Urothelium cell line (cell line): ENCODE data around the gene PVR.
"Not testable (repeated sequence)": the region's sequence is repeated elsewhere in the genome, so short reads cannot be mapped to it uniquely, and the experiment has no call there.

Source experiments
- DNase-seq: peaks from one replicate; pipeline ENCODE4 v3.0.0; 2011; ENCODE audit warnings: low spot score, mixed read lengths
- FAIRE-seq: peaks from 2 replicates; lab custom pipeline; 2011; peaks lifted over from hg19 to GRCh38; lab: Jason Lieb, UNC

The PVR gene

DNA sequence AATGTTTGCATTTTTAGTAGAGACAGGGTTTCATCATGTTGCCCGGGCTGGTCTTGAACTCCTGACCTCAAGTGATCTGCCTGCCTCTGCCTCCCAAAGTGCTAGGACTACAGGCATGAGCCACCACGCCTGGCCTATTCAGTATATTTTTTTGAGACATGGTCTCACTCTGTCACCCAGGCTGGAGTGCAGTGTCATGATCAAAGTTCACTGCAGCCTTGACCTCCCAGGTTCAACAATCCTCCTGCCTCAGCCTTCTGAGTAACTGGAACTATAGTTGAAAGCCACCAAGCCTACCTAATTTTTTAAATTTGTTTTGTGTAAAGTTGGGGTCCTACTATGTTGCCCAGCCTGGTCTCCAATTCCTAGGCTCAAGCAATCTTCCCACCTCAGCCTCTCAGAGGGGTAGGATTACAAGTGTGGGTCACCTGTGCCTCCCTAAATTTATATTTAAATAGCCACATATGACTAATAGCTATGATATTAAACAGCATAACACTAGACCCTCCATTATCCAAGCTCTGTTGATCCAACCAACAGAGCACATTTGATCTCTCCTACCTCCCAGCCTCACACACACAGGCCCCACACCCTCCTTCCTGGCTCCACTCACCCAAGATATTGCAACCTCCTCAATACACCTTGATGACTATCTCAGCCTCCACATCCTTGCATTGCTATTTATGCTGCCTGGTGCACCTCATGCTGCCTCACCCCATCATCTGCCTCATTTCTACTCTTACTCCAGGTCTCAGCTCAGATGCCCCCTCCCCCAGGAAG, 25.5 kb downstream of the PVR start:
- FAIRE-seq (no peak), DNase-seq (no peak)

DNA sequence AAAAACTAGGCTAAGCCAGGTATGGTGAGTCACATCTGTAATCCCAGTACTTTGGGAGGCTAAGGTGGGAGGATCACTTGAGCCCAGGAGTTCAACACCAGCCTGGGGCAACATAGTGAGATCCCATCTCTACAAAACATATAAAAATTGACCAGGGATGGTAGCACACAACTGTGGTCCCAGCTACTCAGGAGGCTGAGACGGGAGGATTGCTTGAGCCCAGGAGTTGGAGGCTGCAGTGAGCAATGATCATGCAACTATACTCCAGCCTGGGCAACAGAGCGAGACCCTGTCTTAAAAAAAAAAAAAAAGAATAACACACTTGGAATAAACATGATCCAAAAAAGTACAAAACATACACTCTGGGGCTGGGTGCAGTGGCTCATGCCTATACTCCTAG, 26.3 kb downstream of the PVR start:
- not testable (repeated sequence) for DNase-seq, FAIRE-seq

DNA sequence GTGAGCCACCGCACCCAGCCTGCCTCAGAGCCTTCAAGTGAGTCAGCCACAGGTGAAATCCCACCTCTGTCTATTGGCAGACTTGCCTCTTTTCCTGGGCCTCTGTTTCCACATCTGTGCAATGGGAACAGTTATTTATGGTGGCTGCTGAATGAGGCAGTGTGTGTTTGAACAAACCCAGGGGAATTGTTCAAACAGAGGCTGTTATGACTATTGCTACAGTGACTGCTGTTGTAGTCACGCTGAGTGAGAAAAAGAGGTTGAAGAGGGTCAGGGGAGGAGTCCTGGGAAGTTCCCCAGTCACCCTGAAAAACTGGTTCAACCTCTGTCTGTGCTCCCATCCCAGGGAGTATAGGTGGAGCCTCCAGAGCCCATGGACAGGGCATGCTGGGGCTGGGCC, 27.7 kb downstream of the PVR start, which contains the start of gene CEACAM19:
TSS of gene CEACAM19 (plus strand) at position 83 of the 400 bp plus-strand sequence. CDS start 450 bp downstream, outside the sequence.
- FAIRE-seq (no peak), DNase-seq (no peak)

DNA sequence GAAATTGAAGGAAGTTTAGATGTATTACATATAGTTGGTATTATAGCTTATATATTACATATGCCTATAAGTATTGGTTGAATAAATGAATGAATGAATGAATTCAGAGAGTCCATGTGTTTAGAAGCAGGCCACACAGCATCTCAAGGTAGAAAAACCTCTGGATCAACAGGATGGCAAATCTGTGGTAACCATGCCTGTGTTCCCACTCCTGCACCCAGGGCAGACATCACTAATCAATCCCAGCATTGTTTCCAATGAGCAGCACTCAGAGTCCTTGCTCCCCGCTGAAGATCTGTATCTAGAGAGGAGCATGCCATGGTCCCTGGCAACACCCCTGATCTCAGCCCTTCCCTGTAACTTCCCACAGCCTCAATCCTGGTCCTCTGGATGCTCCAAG, 28.5 kb downstream of the PVR start:
- DNase-seq, result no peak
- FAIRE-seq, result no peak

DNA sequence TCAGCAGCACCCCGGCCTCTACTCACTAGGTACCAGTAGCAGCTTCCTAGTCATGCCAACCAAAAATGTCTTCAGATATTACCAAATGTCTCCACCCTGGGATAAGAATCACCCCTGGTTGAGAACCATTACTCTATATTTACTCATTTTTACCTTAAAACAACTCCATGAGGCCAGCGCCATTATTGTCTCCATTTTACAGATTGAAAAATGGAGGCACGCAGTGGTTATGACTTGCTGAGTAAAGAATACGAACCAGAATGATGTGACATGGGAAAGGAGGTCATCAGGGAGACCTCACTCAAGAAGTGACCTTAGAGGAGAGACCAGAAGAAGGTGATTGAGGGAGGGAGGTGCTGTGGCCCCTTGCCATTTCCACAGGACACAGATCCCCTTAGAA, 29.8 kb downstream of the PVR start:
- no peak for FAIRE-seq
- no peak for DNase-seq

DNA sequence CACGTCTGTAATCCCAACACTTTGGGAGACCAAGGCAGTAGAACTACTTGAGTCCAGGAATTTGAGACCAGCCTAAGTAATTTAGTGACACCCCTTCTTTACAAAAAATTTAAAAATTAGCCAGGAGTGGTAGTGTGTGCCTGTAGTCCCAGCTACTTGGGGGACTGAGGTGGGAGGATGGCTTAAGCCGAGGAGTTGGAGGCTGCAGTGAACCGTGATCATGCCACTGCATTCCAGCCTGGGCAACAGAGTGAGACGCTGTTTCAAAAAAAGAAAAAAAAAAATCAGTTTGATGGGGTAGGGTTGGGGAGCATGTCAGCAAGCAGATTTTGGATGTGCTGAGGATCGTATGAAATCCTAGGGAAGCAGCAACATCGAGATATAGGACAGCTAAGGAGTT, 31.8 kb downstream of the PVR start:
- DNase-seq, result no peak
- no peak for FAIRE-seq

DNA sequence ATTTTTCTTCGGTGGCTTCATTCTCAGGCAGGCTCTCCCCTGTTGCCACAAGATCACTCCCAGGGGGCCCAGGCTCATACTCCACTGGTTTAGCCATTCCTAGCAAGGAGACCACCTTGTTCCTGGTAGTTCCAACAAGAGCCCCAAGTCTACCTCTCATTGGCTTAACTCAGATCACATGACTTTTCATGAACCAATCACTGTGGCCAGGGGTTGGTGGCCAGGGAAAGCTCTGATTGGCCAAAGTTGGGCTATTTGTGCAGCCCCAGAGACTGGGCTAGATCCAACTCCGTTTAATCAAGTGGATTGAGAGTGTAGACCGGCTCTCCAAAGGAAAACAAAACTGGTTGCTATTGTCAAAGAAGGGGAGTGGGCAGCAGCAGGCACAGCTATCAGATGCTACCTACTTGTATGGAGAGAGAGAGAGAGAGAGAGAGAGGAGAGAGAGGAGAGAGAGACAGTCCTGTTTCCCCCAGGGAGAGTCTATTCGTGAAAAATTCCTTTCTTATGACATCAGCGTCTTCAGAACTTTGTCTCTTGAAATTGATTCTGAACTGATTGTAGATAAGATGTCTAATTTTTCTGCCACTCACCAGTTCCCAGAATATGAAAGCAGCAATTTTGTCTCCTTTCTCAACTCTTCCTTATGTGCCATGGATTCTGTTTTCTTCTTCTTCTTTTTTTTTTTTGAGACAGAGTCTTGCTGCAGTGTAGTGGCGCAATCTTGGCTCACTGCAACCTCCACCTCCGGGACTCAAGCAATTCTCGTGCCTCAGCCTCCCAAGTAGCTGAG, 33.5 kb downstream of the PVR start:
- FAIRE-seq (no peak), DNase-seq (peak; percentile 66)

DNA sequence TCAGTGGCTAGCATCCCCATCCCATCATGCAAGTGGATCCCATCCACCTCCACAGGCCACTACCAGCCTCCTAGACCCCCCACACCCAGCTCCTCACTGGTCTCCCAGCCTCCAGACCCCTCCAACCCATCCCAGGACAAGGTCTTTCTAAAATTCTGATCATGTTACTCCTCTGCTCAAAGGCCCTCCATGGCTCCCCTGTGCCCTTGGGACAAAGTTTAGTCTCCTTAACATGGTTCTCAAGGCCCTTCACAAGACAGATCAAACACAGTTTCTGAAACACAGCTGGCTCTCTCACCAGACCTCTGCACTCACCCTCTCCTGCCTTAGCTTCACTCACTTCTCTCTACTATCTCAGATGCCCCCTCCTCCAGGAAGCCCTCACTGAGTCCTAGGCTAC, 36.8 kb downstream of the PVR start:
- DNase-seq, result no peak
- FAIRE-seq, result no peak

DNA sequence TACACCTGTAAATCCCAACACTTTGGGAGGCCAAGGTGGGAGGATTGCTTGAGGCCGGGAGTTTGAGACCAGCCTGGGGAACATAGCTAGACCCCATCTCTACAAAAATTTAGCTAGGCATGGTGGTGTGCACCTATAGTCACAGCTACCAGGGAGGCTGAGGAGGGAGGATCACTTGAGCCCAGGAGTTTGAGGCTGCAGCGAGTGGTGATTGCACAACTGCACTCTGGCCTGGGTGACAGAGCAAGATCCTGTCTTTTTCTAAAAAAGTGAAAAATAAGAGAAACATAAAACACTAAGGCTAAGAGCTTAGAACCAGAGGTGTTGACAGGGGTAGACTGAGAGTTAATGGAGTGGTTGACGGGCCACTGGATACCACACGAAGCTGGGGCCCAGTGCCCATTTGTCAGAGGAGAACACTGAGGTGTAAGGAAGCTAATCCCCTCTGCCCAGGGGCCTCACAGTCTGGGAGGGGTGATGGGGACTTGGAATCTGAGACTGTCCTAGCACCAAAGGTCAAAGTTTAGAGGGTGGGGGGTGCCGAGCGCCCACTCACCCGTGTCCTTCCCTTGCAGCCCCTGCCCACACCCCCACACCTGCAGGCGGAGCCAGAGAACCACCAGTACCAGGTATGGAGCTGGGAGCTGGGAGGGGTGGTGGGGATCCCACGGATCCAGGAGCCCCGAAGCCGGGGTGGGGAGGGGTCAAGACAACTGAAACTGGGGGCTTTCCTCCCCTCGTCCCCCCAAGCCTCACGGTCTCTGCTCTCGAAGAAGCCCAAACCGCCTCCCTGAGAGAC, 38.5 kb downstream of the PVR start:
- DNase-seq (no peak), FAIRE-seq (no peak)

DNA sequence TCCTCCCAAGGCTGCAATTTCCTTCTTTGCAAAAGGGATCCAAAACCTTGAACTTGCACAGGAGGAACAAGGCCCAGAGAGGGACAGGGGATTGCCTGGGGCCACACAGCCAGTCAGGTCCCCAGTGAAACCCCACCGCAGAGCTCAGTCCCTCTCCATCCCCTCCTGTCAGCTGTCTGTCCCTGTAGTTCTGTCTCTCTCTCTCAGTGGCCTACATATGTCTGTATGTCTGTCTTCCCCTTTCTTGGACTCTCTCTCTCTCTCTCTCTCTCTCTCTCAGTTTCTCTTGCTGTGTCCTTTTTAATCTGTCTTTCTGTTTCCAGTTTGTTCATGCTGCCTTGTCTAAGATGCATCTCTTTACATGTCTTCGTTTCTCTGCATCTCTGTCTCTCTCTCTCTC, 39.1 kb downstream of the PVR start:
- DNase-seq (no peak), FAIRE-seq (no peak)

DNA sequence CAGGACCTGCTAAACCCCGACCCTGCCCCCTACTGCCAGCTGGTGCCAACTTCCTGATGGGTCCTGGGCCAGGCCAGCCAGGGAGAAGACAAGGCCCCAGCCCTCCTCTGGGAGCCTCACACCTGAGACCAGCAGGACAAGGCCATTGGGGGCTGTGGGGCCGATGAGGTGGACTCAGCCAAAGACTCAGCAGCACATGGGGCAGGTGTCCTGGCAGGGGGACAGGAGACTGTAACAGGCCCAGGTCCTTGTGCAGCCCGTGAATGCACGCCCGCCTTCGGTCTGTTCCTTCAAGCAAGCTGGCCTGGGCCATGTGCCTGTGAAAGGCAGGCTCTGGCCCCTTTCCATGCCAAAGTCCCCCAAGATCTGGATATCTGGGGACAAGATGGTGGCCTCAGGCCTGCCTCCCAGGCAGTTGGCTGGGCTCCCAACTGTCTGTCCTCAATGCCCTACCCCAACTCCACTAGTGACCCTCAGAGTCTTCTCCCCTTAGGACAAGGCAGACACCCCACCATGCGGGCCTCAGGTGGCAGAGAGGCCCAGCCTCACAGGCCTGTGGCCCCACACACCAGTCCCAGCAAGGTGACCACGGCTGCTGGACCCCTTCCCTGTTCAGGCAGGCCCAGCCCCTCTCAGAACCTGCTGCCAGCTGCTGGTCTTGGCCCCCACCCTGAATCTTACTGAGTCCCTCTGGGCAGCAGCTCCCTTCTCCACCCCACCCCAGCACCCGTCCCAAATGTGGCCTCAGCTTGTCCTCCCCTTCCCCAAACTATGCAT, 39.9 kb downstream of the PVR start:
- no peak for FAIRE-seq
- DNase-seq, result no peak

DNA sequence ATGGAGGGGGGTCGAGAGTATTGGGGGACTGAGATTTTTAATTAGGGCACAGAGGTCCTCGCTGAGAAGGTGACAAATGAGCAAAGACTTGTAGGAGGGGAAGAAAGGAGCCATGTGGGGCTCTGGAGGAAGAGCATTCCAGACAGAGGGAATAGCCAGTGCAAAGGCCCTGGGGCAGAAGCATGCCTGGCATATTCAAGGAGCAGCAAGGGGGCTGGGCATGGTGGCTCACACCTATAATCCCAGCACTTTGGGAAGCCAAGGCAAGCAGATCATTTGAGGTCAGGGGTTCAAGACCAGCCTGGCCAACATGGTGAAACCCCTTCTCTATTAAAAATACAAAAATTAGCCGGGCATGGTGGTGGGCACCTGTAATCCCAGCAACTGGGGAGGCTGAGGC, 40.7 kb downstream of the PVR start:
- not testable (repeated sequence) for FAIRE-seq, DNase-seq

DNA sequence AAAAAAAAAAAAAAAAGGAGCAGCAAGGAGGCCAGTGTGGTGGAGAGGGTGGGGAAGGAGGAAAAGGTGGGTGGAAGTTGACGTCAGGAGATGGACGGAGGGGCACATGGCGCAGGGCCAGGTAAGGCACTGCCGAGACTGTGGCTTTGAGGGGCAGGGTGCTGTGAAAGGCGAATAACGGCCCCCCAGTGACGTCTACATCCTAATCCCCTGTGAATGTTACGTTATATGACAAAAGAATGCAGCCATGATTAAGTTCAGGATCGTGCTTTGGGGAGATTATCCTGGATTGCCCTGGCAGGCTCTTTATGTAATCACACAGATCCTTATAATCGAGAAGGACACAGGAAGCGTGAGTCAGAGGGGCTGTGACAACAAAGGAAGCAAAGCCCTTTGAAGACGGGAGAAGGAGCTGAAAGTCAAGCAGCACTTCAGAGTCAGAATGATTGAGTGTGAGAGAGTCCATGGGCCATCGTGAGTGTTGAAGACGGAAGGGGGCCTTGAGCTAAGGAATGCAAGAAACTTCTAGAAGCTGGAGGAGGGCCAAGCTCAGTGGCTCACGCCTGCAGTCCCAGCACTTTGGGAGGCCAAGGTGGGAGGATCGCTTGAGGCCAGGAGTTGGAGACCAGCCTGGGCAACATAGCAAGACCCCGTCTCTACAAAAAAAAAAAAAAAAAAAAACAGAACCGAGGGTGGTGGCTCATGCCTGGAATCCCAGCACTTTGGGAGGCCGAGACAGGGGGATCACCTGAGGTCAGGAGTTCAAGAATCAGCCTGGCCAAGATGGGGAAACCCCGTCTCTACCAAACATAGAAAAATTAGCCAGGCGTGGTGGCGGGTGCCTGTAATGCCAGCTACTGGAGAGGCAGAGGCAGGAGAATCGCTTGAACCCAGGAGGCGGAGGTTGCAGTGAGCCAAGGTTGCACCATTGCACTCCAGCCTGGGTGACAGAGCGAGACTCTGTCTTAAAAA, 41.5 kb downstream of the PVR start:
- FAIRE-seq, result no peak
- peak; percentile 68 for DNase-seq

DNA sequence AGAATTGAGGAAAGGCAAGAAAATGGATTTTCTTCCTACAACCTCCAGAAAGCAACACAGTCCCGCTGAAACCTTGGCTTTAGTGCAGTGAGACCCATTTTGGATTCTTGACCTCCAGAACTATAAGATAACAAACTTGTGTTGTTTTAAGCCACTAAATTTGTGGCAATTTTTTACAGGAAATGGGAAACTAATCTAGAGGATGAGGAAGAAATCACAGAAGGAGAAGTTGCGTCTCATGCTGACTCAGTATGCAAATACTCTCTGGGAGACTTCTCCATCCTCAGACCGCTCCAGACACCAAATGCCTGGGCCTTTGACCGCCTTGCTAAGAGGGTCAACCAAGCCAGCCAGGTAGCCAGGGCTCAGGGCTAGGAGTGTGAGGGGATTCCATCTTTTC, 42.2 kb downstream of the PVR start:
- no peak for FAIRE-seq
- no peak for DNase-seq

DNA sequence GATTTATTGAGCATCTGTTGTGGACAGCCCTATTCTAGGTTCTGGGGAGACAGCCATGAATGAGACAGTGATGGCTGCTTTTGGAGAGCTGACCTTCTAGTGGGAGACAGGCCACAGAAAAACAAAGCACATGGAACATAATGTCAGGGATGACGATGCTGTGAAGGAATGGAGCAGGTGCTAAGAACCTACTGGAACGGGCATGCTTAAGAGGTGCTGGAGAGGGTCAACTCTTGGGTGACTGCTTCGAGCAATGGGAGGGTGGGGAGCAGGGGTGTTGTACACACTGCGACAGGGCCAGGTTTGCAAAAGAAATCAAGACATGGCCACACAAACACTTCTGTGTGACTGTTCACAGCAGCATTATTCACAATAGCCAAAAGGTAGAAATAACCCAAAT, 43.2 kb downstream of the PVR start:
- FAIRE-seq (no peak), DNase-seq (no peak)

DNA sequence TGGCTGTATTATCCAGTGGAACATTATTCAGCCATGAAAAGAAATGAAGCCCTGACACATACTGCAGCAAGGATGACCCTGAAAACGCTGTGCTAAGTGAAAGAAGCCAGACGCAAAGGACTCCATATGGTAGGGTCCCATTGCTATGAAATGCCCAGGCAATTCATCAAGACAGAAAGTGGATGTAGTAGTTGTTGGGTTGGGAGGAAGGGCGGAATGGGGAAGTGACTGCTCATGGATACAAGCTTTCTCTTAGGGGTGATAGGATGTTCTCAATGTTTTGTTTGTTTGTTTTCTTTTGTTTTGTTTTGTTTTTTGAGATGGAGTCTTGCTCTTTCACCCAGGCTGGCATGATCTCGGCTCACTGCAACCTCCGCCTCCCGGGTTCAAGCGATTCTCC, 44.2 kb downstream of the PVR start:
- no peak for DNase-seq
- FAIRE-seq, result no peak

DNA sequence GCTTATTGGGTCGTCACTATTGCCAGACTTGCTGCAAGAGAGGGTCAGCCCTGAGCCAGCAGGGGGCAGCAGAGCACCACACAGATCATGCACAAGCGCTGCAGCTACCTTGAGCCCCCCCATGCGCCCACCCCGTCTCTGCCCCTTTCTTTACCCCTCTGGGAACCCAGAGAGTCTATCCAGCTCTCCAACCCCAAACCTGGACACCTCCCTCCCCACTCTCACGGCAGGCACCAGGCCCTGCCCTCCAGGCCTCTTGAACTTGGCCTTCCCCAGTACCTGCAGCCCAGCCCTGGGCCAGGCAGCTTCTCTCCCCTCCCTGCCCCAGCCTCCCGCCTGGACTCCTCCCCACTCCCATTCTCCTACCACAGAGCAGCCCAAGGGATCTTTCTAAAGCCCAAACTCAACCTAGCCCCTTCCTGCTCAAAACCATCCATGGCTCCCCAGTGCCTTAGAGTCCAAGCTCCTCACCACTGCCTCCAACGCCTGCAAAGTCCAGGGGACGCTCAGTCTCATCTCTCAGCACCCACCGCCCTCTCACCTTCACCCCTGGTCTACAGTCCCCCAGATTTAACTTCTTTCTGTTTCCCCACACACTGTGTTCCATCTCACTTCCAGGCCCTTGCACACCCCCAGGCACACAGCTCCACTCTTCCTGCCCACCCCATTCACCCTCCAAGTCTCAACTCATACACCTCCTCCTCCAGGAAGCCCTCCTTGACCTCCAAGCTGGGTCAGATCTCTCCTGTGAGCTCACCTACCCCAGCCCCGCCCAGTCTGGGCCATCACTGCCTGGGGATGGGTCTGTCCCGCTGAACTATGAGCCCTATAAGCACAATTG, 45.8 kb downstream of the PVR start:
- DNase-seq, result peak; percentile 70
- no peak for FAIRE-seq

DNA sequence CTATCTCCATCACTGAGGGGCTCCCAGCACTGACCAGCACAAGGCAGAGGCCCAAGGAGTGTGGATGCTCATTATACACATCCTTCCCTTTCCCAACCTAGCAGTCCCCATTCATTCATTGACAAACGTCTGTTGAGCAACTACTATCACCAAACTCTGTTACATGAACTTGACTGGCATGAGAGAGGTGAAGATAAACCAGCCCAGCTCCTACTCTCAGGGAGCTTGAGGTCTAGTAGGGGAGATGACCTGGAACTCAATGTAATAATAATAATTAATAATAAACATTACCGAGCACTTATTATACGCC, 46.4 kb downstream of the PVR start:
- DNase-seq, result no peak
- FAIRE-seq, result no peak

DNA sequence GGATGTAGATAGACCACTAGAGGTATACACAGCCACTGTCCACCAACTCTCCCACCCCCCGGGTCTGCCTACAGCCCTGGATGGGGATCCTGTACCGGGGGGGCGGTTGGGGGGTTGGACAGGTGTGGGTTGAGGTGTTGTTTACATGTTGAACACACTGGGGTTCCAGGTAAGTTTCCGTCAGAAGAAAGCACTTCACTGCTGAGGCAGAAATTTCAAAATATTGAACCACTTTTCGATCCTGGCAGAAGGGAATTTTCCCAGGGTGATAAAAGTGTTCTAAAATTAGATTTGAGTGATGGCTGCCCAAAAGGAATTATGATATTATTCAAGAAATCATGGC, 48.6 kb downstream of the PVR start:
- no peak for FAIRE-seq
- DNase-seq, result no peak
